Loucy (cell line): ENCODE measurements around the gene FSTL4.

Experiments
- H2AFZ ChIP-seq: fragments of 200-600 bp; sonication (generic); 2 replicates; pipeline ENCODE4 v1.6.0; 2016; ENCODE audit warnings: antibody characterized with exemption, mild to moderate bottlenecking, low read length, moderate library complexity
- H3F3A ChIP-seq: fragments of 200-600 bp; 2 replicates; pipeline ENCODE4 v1.6.0; 2016; ENCODE audit warnings: antibody characterized with exemption, low read depth, mild to moderate bottlenecking
- H3K27me3 ChIP-seq: fragments of 200-600 bp; sonication (generic); 2 replicates; pipeline ENCODE4 v1.6.1; 2014; ENCODE audit warnings: low read length, mild to moderate bottlenecking; ENCODE audit not compliant: insufficient read depth, poor library complexity, severe bottlenecking
- H3K36me3 ChIP-seq: fragments of 200-600 bp; sonication (generic); 2 replicates; pipeline ENCODE4 v1.6.1; 2016; ENCODE audit warnings: low read length; ENCODE audit not compliant: insufficient read depth
- H3K4me1 ChIP-seq: fragments of 200-600 bp; sonication (generic); 2 replicates; pipeline ENCODE4 v1.5.1; 2014; ENCODE audit warnings: low read length, mild to moderate bottlenecking; ENCODE audit not compliant: insufficient read depth, poor library complexity, severe bottlenecking
- H3K4me2 ChIP-seq: fragments of 200-600 bp; sonication (generic); 2 replicates; pipeline ENCODE4 v1.6.0; 2014; ENCODE audit warnings: antibody characterized with exemption, low read length, low read depth, mild to moderate bottlenecking; ENCODE audit not compliant: poor library complexity, severe bottlenecking
- H3K4me3 ChIP-seq: fragments of 200-600 bp; sonication (generic); 2 replicates; pipeline ENCODE4 v1.5.1; 2014; ENCODE audit warnings: low read length, mild to moderate bottlenecking, mixed read lengths; ENCODE audit not compliant: poor library complexity, severe bottlenecking
- H3K79me2 ChIP-seq: fragments of 200-600 bp; sonication (generic); 2 replicates; pipeline ENCODE4 v1.6.1; 2014; ENCODE audit warnings: low read length; ENCODE audit not compliant: insufficient read depth
- H3K9ac ChIP-seq: fragments of 200-600 bp; sonication (generic); 2 replicates; pipeline ENCODE4 v1.6.0; 2014; ENCODE audit warnings: mild to moderate bottlenecking, low read depth, low read length, moderate library complexity; ENCODE audit not compliant: poor library complexity, severe bottlenecking
- H3K9me2 ChIP-seq: fragments of 200-600 bp; sonication (generic); replicated peaks from 2 replicates; pipeline ENCODE4 v1.6.1; 2016; ENCODE audit warnings: low read depth, low read length, mixed read lengths
- H3K9me3 ChIP-seq: fragments of 200-600 bp; sonication (generic); 2 replicates; pipeline ENCODE4 v1.6.1; 2014; ENCODE audit warnings: mild to moderate bottlenecking, antibody characterized with exemption, low read length, low read depth; ENCODE audit not compliant: insufficient read depth
- H4K20me1 ChIP-seq: fragments of 200-600 bp; sonication (generic); 2 replicates; pipeline ENCODE4 v1.6.0; 2014; ENCODE audit warnings: antibody characterized with exemption, low read length, mild to moderate bottlenecking; ENCODE audit not compliant: insufficient read depth, poor library complexity, severe bottlenecking
- EZH2phosphoT487 ChIP-seq: fragments of 200-600 bp; IDR thresholded peaks from 2 replicates; pipeline ENCODE4 v1.6.1; 2018; ENCODE audit warnings: antibody characterized with exemption, mild to moderate bottlenecking, moderate library complexity, borderline replicate concordance
- TF ChIP-seq, protein P1 (sequence below): fragments of 200-600 bp; sonication (generic); conservative IDR thresholded peaks from 2 replicates; pipeline ENCODE4 v1.5.1; 2014; ENCODE audit warnings: mild to moderate bottlenecking, antibody characterized with exemption, low read length

FSTL4 gene

DNA sequence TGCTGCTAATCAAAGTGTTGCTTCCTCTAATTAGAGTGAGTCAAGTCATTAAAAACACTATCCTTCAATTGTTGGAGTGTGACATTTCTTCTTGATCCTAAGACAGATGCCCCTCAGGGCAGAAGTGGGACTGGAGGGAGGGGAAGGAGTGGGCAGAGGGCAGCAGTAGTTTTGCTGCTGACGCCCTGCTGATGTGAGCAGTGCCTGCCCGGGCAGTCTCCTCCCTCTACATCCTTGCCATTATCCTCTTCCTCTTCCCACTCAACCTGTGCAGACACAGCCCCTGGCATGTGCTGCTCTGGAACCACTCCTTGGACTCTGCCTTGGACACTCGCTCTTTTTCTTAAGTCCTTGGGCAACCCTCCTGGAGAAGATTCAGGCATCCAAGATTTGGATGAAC, 328.0 kb downstream of the FSTL4 start:
- Histone ChIP-seq H2AFZ (no peak overlapping the region), H3K79me2 (no peaks in the 10 kb centered on the region), H4K20me1 (no peaks in the 10 kb centered on the region), H3K4me3 (no peak overlapping the region), H3K4me2 (no peak overlapping the region), H3F3A (no peaks in the 10 kb centered on the region), H3K9ac (no peak overlapping the region), H3K9me3 (no peaks in the 10 kb centered on the region), H3K27me3 (no peaks in the 10 kb centered on the region), H3K36me3 (no peaks in the 10 kb centered on the region), H3K9me2 (no peaks in the 10 kb centered on the region), H3K4me1 (no peaks in the 10 kb centered on the region)
- TF ChIP-seq, protein P1, sequence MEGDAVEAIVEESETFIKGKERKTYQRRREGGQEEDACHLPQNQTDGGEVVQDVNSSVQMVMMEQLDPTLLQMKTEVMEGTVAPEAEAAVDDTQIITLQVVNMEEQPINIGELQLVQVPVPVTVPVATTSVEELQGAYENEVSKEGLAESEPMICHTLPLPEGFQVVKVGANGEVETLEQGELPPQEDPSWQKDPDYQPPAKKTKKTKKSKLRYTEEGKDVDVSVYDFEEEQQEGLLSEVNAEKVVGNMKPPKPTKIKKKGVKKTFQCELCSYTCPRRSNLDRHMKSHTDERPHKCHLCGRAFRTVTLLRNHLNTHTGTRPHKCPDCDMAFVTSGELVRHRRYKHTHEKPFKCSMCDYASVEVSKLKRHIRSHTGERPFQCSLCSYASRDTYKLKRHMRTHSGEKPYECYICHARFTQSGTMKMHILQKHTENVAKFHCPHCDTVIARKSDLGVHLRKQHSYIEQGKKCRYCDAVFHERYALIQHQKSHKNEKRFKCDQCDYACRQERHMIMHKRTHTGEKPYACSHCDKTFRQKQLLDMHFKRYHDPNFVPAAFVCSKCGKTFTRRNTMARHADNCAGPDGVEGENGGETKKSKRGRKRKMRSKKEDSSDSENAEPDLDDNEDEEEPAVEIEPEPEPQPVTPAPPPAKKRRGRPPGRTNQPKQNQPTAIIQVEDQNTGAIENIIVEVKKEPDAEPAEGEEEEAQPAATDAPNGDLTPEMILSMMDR, result no peak
- no peak for TF ChIP-seq EZH2phosphoT487

DNA sequence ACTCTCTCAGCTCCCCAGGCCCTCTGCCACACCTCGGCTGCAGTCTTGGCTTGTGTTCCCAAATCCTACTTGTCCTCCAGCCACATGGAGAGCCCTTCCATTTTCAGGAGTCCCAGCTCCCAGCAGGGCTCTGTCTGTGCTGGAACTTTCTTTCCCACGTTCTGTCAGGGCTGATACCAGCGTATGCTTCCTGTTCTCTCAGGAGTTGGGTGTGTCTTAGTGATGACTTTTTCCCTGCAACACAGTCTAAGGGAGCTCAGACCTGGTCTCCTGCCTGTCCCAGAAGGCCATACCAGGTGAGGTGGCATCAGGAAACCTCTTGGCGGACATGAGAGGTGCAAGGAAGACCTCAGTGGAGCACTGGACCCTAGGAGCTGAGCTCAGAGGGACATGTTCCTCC, 334.0 kb downstream of the FSTL4 start:
- H3K4me1 ChIP-seq, result no peaks in the 10 kb centered on the region
- H3K27me3 ChIP-seq, result no peaks in the 10 kb centered on the region
- H3F3A ChIP-seq, result no peaks in the 10 kb centered on the region
- H2AFZ ChIP-seq, result no peak overlapping the region
- H4K20me1 ChIP-seq, result no peaks in the 10 kb centered on the region
- H3K9me2 ChIP-seq, result no peaks in the 10 kb centered on the region
- H3K9me3 ChIP-seq, result no peaks in the 10 kb centered on the region
- no peaks in the 10 kb centered on the region for H3K36me3 ChIP-seq
- H3K4me2 ChIP-seq, result no peak overlapping the region
- H3K4me3 ChIP-seq, result no peak overlapping the region
- no peak overlapping the region for H3K9ac ChIP-seq
- H3K79me2 ChIP-seq, result no peaks in the 10 kb centered on the region
- no peak for TF ChIP-seq EZH2phosphoT487
- TF ChIP-seq, protein P1, result no peak

DNA sequence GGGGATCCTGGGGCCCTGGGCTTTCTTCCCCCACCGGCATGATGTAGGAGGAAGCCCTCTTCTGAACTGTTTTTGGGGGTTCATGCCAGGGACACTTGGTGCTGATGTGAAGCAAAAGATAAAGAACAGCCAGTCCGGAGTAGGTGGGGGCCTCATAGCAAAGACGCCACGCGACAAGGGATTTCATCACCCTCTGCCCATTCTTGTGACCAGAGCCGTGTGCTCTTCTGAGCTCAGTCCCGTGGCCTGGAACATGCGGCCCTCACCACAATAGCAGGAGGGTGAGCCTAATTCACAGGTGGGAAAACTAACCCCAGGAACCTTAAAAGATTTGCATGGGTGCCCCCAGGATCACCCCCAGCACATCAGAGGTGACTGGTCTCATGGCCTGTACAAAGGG, 334.6 kb downstream of the FSTL4 start:
- Histone ChIP-seq H3K36me3 (no peaks in the 10 kb centered on the region), H3F3A (no peaks in the 10 kb centered on the region), H4K20me1 (no peaks in the 10 kb centered on the region), H2AFZ (no peak overlapping the region), H3K4me3 (no peak overlapping the region), H3K9ac (no peak overlapping the region), H3K79me2 (no peaks in the 10 kb centered on the region), H3K9me3 (no peaks in the 10 kb centered on the region), H3K4me2 (no peak overlapping the region), H3K9me2 (no peaks in the 10 kb centered on the region), H3K27me3 (no peaks in the 10 kb centered on the region), H3K4me1 (no peaks in the 10 kb centered on the region)
- TF ChIP-seq, protein P1, result no peak
- TF ChIP-seq EZH2phosphoT487, result no peak
